HuH-7.5 (cell line): ENCODE results near the gene WDR70.

Experiments used
- DNase-seq: peaks from one replicate; pipeline ENCODE4 v3.0.0; 2011; ENCODE audit warnings: low spot score

WDR70 gene

GRCh38 chr5:37724395-37725125, 345.4 kb downstream of the WDR70 start:
- DNase-seq = no peak

- no peak for DNase-seq
Observed at GRCh38 chr5:37725185-37725584, 346.1 kb downstream of the WDR70 start.

- no peak for DNase-seq
Observed at GRCh38 chr5:37727238-37727637, 348.1 kb downstream of the WDR70 start.

- DNase-seq = no peak
Observed at GRCh38 chr5:37730896-37731455, 351.9 kb downstream of the WDR70 start.

GRCh38 chr5:37734114-37734513, 355.0 kb downstream of the WDR70 start:
- no peak for DNase-seq

- DNase-seq = no peak
Observed at GRCh38 chr5:37735649-37736347, 356.7 kb downstream of the WDR70 start.

- DNase-seq = no peak
Observed at GRCh38 chr5:37736397-37736796, 357.3 kb downstream of the WDR70 start.

GRCh38 chr5:37737326-37738056, 358.4 kb downstream of the WDR70 start:
- no peak for DNase-seq

GRCh38 chr5:37738057-37738691, 359.1 kb downstream of the WDR70 start:
- DNase-seq = no peak

GRCh38 chr5:37738865-37739488, 359.9 kb downstream of the WDR70 start:
- DNase-seq = no peak

GRCh38 chr5:37739817-37740261, 360.7 kb downstream of the WDR70 start:
- no peak for DNase-seq

- no peak for DNase-seq
Observed at GRCh38 chr5:37740331-37741066, 361.4 kb downstream of the WDR70 start.

- no peak for DNase-seq
Observed at GRCh38 chr5:37742111-37742510, 363.0 kb downstream of the WDR70 start.

- DNase-seq = no peak
Observed at GRCh38 chr5:37751227-37751626, 372.1 kb downstream of the WDR70 start.

GRCh38 chr5:37754976-37755375, 375.9 kb downstream of the WDR70 start:
- no peak for DNase-seq

GRCh38 chr5:37755581-37755980, 376.5 kb downstream of the WDR70 start:
- DNase-seq = no peak

- DNase-seq = no peak
Observed at GRCh38 chr5:37756248-37756647, 377.1 kb downstream of the WDR70 start.

GRCh38 chr5:37757980-37758582, 379.0 kb downstream of the WDR70 start:
- no peak for DNase-seq

- no peak for DNase-seq
Observed at GRCh38 chr5:37767251-37767650, 388.1 kb downstream of the WDR70 start.

- no peak for DNase-seq
Observed at GRCh38 chr5:37767961-37768360, 388.8 kb downstream of the WDR70 start.
